ENCODE results near the gene CEBPE. TPM values are rescaled to one million over a fixed set of nuclear protein-coding genes. Genes with fewer than 3 reads are reported as not detected.
A peak's percentile ranks its signal among the peaks of the same experiment; 100 is the strongest.

Gene CEBPE
- total and polyA plus RNA-seq, 2 donors (not counting 3 experiments of a cell fraction or from before 2014, with no cell fraction given) = not detected

- H3K79me2 ChIP-seq (ENCODE audit: control insufficient read depth, insufficient read depth, low read length) = no peaks in the 10 kb centered on the region
- H3K36me3 ChIP-seq (ENCODE audit: control insufficient read depth in 2 of 2, extremely low read depth in 1 of 2, insufficient read depth in 2 of 2, low read length in 2 of 2) = no peaks in the 10 kb centered on the region
- dilution Hi-C loops (cut with MboI; ENCODE audit: extremely low pct_ligation_motif_present, low sequenced_read_pairs) (no loop called here), intact Hi-C loops (cut with micrococcal nuclease) (no loop called here)
- H3K4me1 ChIP-seq (ENCODE audit: control insufficient read depth, extremely low read depth, insufficient read depth, low read length) = peaks cover 13% of the 10 kb centered on the region
- peak overlapping the region; percentile 22 for H3K9ac ChIP-seq (replicated peaks; ENCODE audit: extremely low read depth, insufficient read depth, low read length)
- H3K9me1 ChIP-seq (replicated peaks; ENCODE audit: control insufficient read depth, extremely low read depth, insufficient read depth, low read length) = no peaks in the 10 kb centered on the region
- DNase-seq (ENCODE audit: low read depth, low spot score) = peak; percentile 67
- peak overlapping the region; percentile 75 for H3K27ac ChIP-seq (ENCODE audit: insufficient read depth, low read depth, low read length)
- TF ChIP-seq JUN (IDR thresholded peaks at IDR 0.05; ENCODE audit: borderline replicate concordance, insufficient read depth, insufficient read length, low read depth) = peak; percentile 82
- no peak for TF ChIP-seq GATA2 (IDR thresholded peaks at IDR 0.05; ENCODE audit: insufficient read depth, insufficient read length, low read depth, low read length)
- TF ChIP-seq POLR2AphosphoS5 (IDR thresholded peaks at IDR 0.05; ENCODE audit: insufficient read depth, low read depth, low read length) = peak; percentile 61
- no peak for TF ChIP-seq EZH2 (IDR thresholded peaks at IDR 0.05; ENCODE audit: borderline replicate concordance, low read depth, low read length, severe bottlenecking)
- peak; percentile 89 for TF ChIP-seq FOS (IDR thresholded peaks at IDR 0.05; ENCODE audit: borderline replicate concordance, insufficient read depth, low read length)
- peak overlapping the region; percentile 39 for H3K4me2 ChIP-seq (ENCODE audit: insufficient read depth, low read length)
- peaks cover 8 to 9% of the 10 kb centered on the region in 2 experiments for H3K27me3 ChIP-seq (ENCODE audit: control insufficient read depth in 2 of 2, insufficient read depth in 2 of 2, low read length in 2 of 2)
- no peaks in the 10 kb centered on the region for H4K20me1 ChIP-seq (replicated peaks; ENCODE audit: control insufficient read depth, extremely low read depth, insufficient read depth, low read length)
- ChIA-PET CTCF (interaction anchor here (0.7 to 1.3 kb wide), 6 partner anchors 20 to 129 kb away, joined by 3 to 6 read pairs (median 4); partner anchors contain the start of genes ACIN1 and C14orf119), POLR2A (interaction anchor here (0.6 to 1.0 kb wide), 2 partner anchors 20 to 63 kb away, joined by 4 to 5 read pairs; partner anchors contain the start of genes ACIN1 and C14orf119)
- H2AFZ ChIP-seq (ENCODE audit: low read depth, low read length) = peak overlapping the region; percentile 20
- peak; percentile 76 for FAIRE-seq
- no peaks in the 10 kb centered on the region for H3K9me3 ChIP-seq (replicated peaks; ENCODE audit: control insufficient read depth, insufficient read depth, low read length)
- no peak overlapping the region for H3K4me3 ChIP-seq (replicated peaks in 1 of 3; ENCODE audit: insufficient read depth in 1 of 3, low read depth in 1 of 3, low read length in 3 of 3)
- BruUV-seq (replicated peaks) = TSS peak; percentile 60
Measured at GRCh38 chr14:23115039-23115731, 3.9 kb downstream of the CEBPE start.

- peak overlapping the region; percentile 39 for H3K4me2 ChIP-seq (ENCODE audit: insufficient read depth, low read length)
- H3K79me2 ChIP-seq (ENCODE audit: control insufficient read depth, insufficient read depth, low read length) = no peaks in the 10 kb centered on the region
- H3K9me1 ChIP-seq (replicated peaks; ENCODE audit: control insufficient read depth, extremely low read depth, insufficient read depth, low read length) = no peaks in the 10 kb centered on the region
- H3K27me3 ChIP-seq (ENCODE audit: control insufficient read depth in 2 of 2, insufficient read depth in 2 of 2, low read length in 2 of 2) = peaks cover 9 to 10% of the 10 kb centered on the region in 2 experiments
- no peak overlapping the region for H2AFZ ChIP-seq (ENCODE audit: low read depth, low read length)
- H3K36me3 ChIP-seq (ENCODE audit: control insufficient read depth in 2 of 2, extremely low read depth in 1 of 2, insufficient read depth in 2 of 2, low read length in 2 of 2) = no peaks in the 10 kb centered on the region
- ChIA-PET CTCF (interaction anchor here (0.5 to 1.3 kb wide), 5 partner anchors 46 to 185 kb away, joined by 3 to 6 read pairs (median 4); no protein-coding TSS in a partner anchor), POLR2A (no interaction called here)
- peak; percentile 18 for FAIRE-seq
- DNase-seq (ENCODE audit: low read depth, low spot score) = no peak
- peaks cover 13% of the 10 kb centered on the region for H3K4me1 ChIP-seq (ENCODE audit: control insufficient read depth, extremely low read depth, insufficient read depth, low read length)
- intact Hi-C loops (cut with micrococcal nuclease) (no loop called here), dilution Hi-C loops (cut with MboI; ENCODE audit: extremely low pct_ligation_motif_present, low sequenced_read_pairs) (no loop called here)
- BruUV-seq (replicated peaks) = no TSS peak
- H3K4me3 ChIP-seq (replicated peaks in 1 of 3; ENCODE audit: insufficient read depth in 1 of 3, low read depth in 1 of 3, low read length in 3 of 3) = no peak overlapping the region
- TF ChIP-seq JUN (IDR thresholded peaks at IDR 0.05; ENCODE audit: borderline replicate concordance, insufficient read depth, insufficient read length, low read depth) = no peak
- no peak for TF ChIP-seq CTCF (IDR thresholded peaks at IDR 0.05; ENCODE audit: extremely low read depth in 1 of 2, insufficient read depth in 1 of 2, low read depth in 1 of 2, low read length in 2 of 2)
- no peak for TF ChIP-seq FOS (IDR thresholded peaks at IDR 0.05; ENCODE audit: borderline replicate concordance, insufficient read depth, low read length)
- no peak for TF ChIP-seq EZH2 (IDR thresholded peaks at IDR 0.05; ENCODE audit: borderline replicate concordance, low read depth, low read length, severe bottlenecking)
- TF ChIP-seq POLR2A (IDR thresholded peaks at IDR 0.05; ENCODE audit: low read depth, low read length) = no peak
- TF ChIP-seq POLR2AphosphoS5 (IDR thresholded peaks at IDR 0.05; ENCODE audit: insufficient read depth, low read depth, low read length) = no peak
- TF ChIP-seq GATA2 (IDR thresholded peaks at IDR 0.05; ENCODE audit: insufficient read depth, insufficient read length, low read depth, low read length) = no peak
- TF ChIP-seq MYC (IDR thresholded peaks at IDR 0.05; ENCODE audit: low read depth, low read length) = no peak
- TF ChIP-seq MAX (IDR thresholded peaks at IDR 0.05; ENCODE audit: insufficient read depth, insufficient read length) = no peak
- no peaks in the 10 kb centered on the region for H4K20me1 ChIP-seq (replicated peaks; ENCODE audit: control insufficient read depth, extremely low read depth, insufficient read depth, low read length)
- H3K9ac ChIP-seq (replicated peaks; ENCODE audit: extremely low read depth, insufficient read depth, low read length) = no peak overlapping the region
- no peaks in the 10 kb centered on the region for H3K9me3 ChIP-seq (replicated peaks; ENCODE audit: control insufficient read depth, insufficient read depth, low read length)
- peak overlapping the region; percentile 75 for H3K27ac ChIP-seq (ENCODE audit: insufficient read depth, low read depth, low read length)
Measured at GRCh38 chr14:23114669-23115038, 4.4 kb downstream of the CEBPE start.

Data from endothelial cell of umbilical vein (primary cell).